Gastroesophageal sphincter (tissue), 4 donors: ENCODE results near the gene USP6NL. TPM values are rescaled to one million over a fixed set of nuclear protein-coding genes. Genes with fewer than 3 reads are reported as not detected.

ENCODE experiments used
- ATAC-seq: fragments of 150-250 bp; one replicate; pipeline ENCODE4 v1.9.1; 2016; ENCODE audit warnings: mild to moderate bottlenecking, moderate library complexity
- H3K27ac ChIP-seq, 4 donors: fragments of 200-600 bp; sonication (generic) in 3 of 4; 1 replicate in 3 of 4; 2 replicates in 1 of 4; pipeline ENCODE4 v1.5.1; 2016 to 2019
- H3K27me3 ChIP-seq: fragments of 200-600 bp; sonication (generic); one replicate; pipeline ENCODE4 v1.5.1; 2019
- H3K36me3 ChIP-seq, 2 donors: fragments of 200-600 bp; sonication (generic); one replicate each; pipeline ENCODE4 v1.5.1; 2019; ENCODE audit warnings: control low read depth in 1 of 2
- H3K4me1 ChIP-seq, 3 donors: fragments of 200-600 bp; sonication (generic); 1 replicate in 2 of 3; 2 replicates in 1 of 3; pipeline ENCODE4 v1.5.1; 2016 to 2019; ENCODE audit warnings: control low read depth in 2 of 3
- H3K4me3 ChIP-seq, 2 donors: fragments of 200-600 bp; sonication (generic); one replicate each; pipeline ENCODE4 v1.5.1; 2019; ENCODE audit warnings: mild to moderate bottlenecking in 1 of 2, moderate library complexity in 1 of 2
- H3K9me3 ChIP-seq, 3 donors: fragments of 200-600 bp; sonication (generic); one replicate each; pipeline ENCODE4 v1.5.1; 2017 to 2019; ENCODE audit warnings: control low read depth in 2 of 3
- EP300 ChIP-seq: sonication (generic); formaldehyde crosslinking; IDR thresholded peaks from one replicate; pipeline ENCODE4 v1.6.1; 2017; ENCODE audit warnings: antibody characterized with exemption, mild to moderate bottlenecking
- POLR2A ChIP-seq, 2 donors: fragments of 450-650 bp; IDR thresholded peaks; one replicate each; pipeline ENCODE4 v1.6.1; 2017; ENCODE audit warnings: antibody characterized with exemption in 2 of 2, mild to moderate bottlenecking in 2 of 2, moderate library complexity in 1 of 2
- POLR2AphosphoS5 ChIP-seq: sonication (generic); formaldehyde crosslinking; IDR thresholded peaks from one replicate; pipeline ENCODE4 v1.6.1; 2017; ENCODE audit warnings: antibody characterized with exemption
- WGBS, 2 donors: methylation state at CpG; one replicate each; pipeline ENCODE4 v1.1.5; 2018; ENCODE audit warnings: low coverage in 1 of 2; 5-methylcytosine and 5-hydroxymethylcytosine counted together
- total RNA-seq, 4 donors: library from RNA; depleted of rRNA; stranded (reverse); fragments of >200 nt; gene quantifications; one replicate each; pipeline ENCODE4 v1.1.0, GENCODE V29; 2016
- TF ChIP-seq, protein P1 (sequence below), 4 experiments: fragments of 200-600 bp in 2 of 4; fragments of 450-650 bp in 2 of 4; sonication (generic) in 1 of 4; IDR thresholded peaks; one replicate each; pipeline ENCODE4 v1.5.1; 2017 to 2019; ENCODE audit warnings: antibody characterized with exemption in 4 of 4, mild to moderate bottlenecking in 2 of 4, moderate library complexity in 2 of 4

Gene USP6NL
- total RNA-seq, 4 donors from 2014 or later = 9.0 to 14.7 (median 12.5) TPM

DNA sequence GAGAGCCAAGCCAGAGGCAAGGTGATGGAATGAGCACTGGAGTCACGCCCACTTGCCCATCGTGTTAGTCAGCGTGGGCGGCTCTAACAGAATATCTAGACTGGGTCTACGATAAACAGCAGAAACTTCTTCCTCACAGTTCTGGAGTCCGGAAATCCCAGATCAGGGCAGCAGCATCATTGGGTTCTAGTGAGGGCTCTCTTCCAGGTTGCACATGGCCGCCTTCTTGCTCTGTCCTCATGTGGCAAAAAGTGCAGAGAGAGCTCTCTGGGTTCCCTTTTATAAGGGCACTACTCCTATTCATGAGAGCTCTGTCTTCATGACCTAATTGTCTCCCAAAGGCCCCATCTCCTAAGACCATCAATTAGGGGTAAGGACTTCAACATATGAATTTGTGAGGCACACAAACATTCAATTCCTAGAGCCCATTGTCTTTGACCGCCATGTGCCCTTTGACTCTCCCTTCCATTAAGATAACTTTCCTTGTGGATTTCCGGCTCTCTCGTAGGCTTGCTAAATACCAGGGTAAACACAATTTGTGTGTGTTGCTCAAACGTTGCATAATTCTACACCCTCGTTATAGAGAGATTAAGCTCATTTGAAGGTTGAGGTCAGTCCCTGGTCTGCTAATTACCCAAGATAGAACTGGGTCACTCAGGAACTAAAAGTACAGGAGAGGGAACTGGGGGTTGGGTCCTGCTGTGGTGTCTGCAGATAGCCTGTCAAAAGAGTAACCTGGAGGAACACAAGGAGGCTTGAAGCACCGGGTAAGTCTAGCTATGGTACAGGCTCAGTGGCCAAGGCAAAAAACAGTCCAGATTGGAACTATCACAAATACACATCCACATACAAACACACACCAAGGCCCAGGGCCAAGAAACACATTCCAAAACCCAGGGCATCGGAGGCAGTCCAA is 28.7 kb upstream of the USP6NL start:
- H3K9me3 ChIP-seq = no peaks in the 10 kb centered on the region
- WGBS, 2 donors = 83 to 90% methylated on average over 9 to 10 of the region's 14 CpGs
- no peaks in the 10 kb centered on the region for H3K27me3 ChIP-seq
- no peak overlapping the region for H3K4me3 ChIP-seq
- H3K27ac ChIP-seq = no peak overlapping the region
- no peaks in the 10 kb centered on the region for H3K36me3 ChIP-seq
- no peak for ATAC-seq
- TF ChIP-seq, protein P1, sequence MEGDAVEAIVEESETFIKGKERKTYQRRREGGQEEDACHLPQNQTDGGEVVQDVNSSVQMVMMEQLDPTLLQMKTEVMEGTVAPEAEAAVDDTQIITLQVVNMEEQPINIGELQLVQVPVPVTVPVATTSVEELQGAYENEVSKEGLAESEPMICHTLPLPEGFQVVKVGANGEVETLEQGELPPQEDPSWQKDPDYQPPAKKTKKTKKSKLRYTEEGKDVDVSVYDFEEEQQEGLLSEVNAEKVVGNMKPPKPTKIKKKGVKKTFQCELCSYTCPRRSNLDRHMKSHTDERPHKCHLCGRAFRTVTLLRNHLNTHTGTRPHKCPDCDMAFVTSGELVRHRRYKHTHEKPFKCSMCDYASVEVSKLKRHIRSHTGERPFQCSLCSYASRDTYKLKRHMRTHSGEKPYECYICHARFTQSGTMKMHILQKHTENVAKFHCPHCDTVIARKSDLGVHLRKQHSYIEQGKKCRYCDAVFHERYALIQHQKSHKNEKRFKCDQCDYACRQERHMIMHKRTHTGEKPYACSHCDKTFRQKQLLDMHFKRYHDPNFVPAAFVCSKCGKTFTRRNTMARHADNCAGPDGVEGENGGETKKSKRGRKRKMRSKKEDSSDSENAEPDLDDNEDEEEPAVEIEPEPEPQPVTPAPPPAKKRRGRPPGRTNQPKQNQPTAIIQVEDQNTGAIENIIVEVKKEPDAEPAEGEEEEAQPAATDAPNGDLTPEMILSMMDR (IDR thresholded peaks at IDR 0.05) = no peak
- TF ChIP-seq POLR2AphosphoS5 (no peak), EP300 (no peak), POLR2A (IDR thresholded peaks at IDR 0.05) (no peak)
- no peaks in the 10 kb centered on the region for H3K4me1 ChIP-seq

DNA sequence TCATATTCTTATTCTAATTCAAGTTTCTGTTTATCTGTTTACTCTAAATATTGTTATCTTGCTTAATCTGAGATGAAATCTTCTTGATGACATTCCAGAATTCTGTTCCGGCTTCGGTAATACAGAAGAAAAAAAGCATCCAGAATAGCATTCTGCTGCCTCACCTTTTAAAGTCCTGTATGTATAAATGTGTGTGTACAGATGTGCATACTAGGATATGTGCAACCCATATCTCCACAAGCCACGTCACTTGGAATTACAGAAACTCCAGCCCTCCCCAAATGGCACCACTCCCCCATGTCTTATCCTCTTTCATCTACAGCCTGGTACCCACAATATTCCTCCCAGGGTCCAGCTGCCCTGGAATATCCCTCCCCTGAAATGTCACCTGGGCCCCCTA is 27.9 kb upstream of the USP6NL start:
- H3K27me3 ChIP-seq = no peaks in the 10 kb centered on the region
- ATAC-seq = no peak
- H3K27ac ChIP-seq = no peak overlapping the region
- H3K4me1 ChIP-seq = no peaks in the 10 kb centered on the region
- no peak overlapping the region for H3K4me3 ChIP-seq
- H3K36me3 ChIP-seq = no peaks in the 10 kb centered on the region
- TF ChIP-seq, protein P1 (IDR thresholded peaks at IDR 0.05) = no peak
- TF ChIP-seq POLR2A (IDR thresholded peaks at IDR 0.05) = no peak
- no peak for TF ChIP-seq EP300
- TF ChIP-seq POLR2AphosphoS5 = no peak
- 74 to 79% methylated on average over 3 of the region's 3 CpGs for WGBS, 2 donors
- H3K9me3 ChIP-seq = no peaks in the 10 kb centered on the region

DNA sequence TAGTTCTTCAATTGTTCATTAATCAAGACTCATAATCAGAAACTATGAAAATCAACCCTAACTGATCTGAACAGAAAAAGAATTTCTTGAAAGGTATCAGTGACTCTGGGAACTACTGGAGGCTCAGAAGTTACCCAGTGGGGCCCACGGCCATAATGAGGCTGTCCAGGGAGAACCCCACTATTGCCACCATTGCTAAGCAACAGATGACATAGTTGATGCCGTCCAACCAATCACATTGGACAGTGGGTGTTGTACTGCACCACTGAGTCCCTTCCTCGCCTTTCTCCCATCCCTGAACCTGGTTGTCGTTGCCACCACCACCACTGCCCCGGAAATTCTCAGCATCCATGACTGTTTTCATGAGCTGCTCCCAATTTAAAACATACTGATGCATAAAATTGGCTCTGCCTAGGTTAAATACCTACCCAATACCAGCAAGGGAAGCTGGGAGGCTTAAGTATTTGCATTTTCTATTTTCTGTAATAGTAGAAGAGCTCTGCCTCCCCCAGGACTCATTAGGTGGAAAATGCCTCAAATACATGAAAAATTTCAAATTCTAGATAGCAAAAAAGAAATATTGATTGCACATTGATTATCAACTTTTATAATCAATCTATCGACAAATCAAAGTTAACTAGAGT is 26.7 kb upstream of the USP6NL start:
- TF ChIP-seq EP300 (no peak), POLR2A (IDR thresholded peaks at IDR 0.05) (no peak)
- Histone ChIP-seq H3K4me3 (no peak overlapping the region), H3K4me1 (no peaks in the 10 kb centered on the region), H3K36me3 (no peaks in the 10 kb centered on the region), H3K27ac (no peak overlapping the region), H3K9me3 (no peaks in the 10 kb centered on the region), H3K27me3 (no peaks in the 10 kb centered on the region)
- 78 to 83% methylated on average over 3 to 4 of the region's 6 CpGs for WGBS, 2 donors
- ATAC-seq = no peak

DNA sequence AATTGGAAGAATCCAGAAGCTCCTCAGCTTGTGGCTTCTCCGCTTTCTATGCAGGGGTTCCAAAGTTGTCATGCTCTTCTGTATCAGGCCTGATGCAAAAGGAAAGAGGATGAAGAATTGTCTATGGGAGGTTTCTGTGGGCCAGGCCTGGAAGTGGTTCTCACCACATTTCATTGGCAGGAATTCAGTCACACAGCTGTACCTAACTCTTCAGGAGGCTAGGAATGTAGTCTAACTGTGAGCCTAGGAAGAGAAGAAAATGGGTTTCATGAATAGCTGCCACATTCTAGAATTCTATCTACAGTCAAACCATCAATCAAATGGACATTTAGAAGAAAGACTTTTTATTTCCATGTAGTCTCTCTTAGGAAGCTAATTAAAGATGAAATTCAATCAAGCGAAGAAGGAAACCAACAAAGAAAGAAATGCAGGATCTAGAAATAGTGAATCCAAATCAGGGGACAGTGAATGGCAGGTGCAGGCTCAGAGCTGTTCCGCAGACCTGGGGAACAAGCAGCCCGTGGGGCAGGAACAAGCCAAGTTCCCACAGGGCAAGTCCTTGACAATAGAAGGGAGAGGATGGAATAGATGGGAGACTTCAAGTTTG is 25.4 kb upstream of the USP6NL start:
- no peak for ATAC-seq
- no peaks in the 10 kb centered on the region for H3K36me3 ChIP-seq
- TF ChIP-seq EP300 = no peak
- no peak overlapping the region for H3K4me3 ChIP-seq
- 98% methylated on average over 4 of the region's 4 CpGs; no CpG with 5 or more reads in 1 of the 2 donors for WGBS, 2 donors
- no peaks in the 10 kb centered on the region for H3K27me3 ChIP-seq
- no peaks in the 10 kb centered on the region for H3K4me1 ChIP-seq
- no peaks in the 10 kb centered on the region for H3K9me3 ChIP-seq
- no peak overlapping the region for H3K27ac ChIP-seq

DNA sequence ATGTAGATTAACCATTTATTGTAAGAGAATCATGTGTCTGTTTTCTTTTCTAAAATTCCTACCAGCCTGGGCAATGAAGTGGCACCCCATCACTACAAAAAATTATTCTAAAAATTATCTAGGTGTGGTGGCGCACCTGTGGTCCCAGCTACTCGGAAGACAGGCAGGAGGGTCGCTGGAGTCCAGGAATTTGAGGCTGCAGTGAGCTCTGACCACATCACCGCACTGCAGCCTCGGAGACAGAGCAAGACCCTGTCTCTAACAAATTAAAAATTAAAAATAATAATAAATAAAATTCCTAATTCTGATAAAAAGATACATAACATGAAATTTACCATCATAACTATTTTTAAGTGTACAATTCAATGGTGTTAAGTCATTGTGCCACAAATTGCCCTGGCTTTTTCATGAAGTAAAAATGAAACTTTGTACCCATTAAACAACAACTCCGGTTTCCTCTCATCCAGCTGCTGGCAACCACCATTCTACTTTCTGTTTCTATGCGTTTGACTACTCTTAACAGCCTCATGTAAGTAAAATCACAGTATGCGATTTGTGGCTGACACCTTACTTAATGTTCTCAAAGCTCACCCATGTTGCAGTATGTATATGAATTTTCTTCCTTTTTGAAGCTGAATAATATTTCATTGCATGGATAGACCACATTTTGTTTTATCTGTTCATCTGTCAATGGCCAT is 20.6 kb upstream of the USP6NL start:
- H3K27me3 ChIP-seq = no peaks in the 10 kb centered on the region
- no peak for ATAC-seq
- H3K9me3 ChIP-seq = no peaks in the 10 kb centered on the region
- H3K4me3 ChIP-seq = no peak overlapping the region
- TF ChIP-seq POLR2AphosphoS5 = no peak
- 80 to 82% methylated on average over 8 of the region's 8 CpGs for WGBS, 2 donors
- no peaks in the 10 kb centered on the region for H3K36me3 ChIP-seq
- H3K27ac ChIP-seq = no peak overlapping the region
- H3K4me1 ChIP-seq = no peaks in the 10 kb centered on the region

DNA sequence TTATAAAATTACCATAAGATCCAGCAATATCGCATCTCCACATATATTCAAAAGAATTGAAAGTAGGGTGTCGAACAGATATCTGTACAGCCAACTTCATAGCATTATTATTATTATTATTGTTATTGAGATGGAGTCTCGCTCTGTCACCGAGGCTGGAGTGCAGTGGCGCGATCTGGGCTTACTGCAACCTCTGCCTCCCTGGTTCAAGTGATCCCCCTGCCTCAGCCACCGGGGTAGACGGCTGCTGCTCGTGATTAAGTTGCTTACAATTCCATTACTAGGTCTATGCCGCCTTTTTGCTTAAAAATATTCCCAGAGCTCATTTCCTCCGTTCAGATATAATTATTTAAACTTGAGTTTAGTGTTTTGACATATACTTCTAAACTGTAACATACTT is 19.8 kb upstream of the USP6NL start:
- H3K36me3 ChIP-seq = no peaks in the 10 kb centered on the region
- no peak overlapping the region for H3K27ac ChIP-seq
- ATAC-seq = no peak
- H3K4me1 ChIP-seq = no peaks in the 10 kb centered on the region
- H3K9me3 ChIP-seq = no peaks in the 10 kb centered on the region
- TF ChIP-seq, protein P1 (IDR thresholded peaks at IDR 0.05) = no peak
- TF ChIP-seq EP300 = no peak
- no peak for TF ChIP-seq POLR2A (IDR thresholded peaks at IDR 0.05)
- TF ChIP-seq POLR2AphosphoS5 = no peak
- H3K4me3 ChIP-seq = no peak overlapping the region
- no peaks in the 10 kb centered on the region for H3K27me3 ChIP-seq
- WGBS, 2 donors = 74 to 80% methylated on average over 11 of the region's 11 CpGs
